T-helper 2 cell treated with Interferon-gamma antibody and Interleukin-4, amounts not matched to agents 100 ng/mL and 5 ng/mL, for 36 hours (primary cell): ENCODE data around the gene MYO3B. TPM values are rescaled to one million over a fixed set of nuclear protein-coding genes. Genes with fewer than 3 reads are reported as not detected.
"Not testable (repeated sequence)": the region's sequence is repeated elsewhere in the genome, so short reads cannot be mapped to it uniquely, and the experiment has no call there.

Experiments used
- intact Hi-C: fragments of 100-400 bp; cut with micrococcal nuclease; formaldehyde crosslinking; loops from one replicate; pipeline ENCODE4 v1.15.1; 2023
- total RNA-seq: library from RNA; stranded (reverse); gene quantifications from 2 replicates; pipeline ENCODE4 v1.2.3, GENCODE V29; 2022

The MYO3B gene
- total RNA-seq, 1 donor from 2014 or later: 1.2 TPM

DNA sequence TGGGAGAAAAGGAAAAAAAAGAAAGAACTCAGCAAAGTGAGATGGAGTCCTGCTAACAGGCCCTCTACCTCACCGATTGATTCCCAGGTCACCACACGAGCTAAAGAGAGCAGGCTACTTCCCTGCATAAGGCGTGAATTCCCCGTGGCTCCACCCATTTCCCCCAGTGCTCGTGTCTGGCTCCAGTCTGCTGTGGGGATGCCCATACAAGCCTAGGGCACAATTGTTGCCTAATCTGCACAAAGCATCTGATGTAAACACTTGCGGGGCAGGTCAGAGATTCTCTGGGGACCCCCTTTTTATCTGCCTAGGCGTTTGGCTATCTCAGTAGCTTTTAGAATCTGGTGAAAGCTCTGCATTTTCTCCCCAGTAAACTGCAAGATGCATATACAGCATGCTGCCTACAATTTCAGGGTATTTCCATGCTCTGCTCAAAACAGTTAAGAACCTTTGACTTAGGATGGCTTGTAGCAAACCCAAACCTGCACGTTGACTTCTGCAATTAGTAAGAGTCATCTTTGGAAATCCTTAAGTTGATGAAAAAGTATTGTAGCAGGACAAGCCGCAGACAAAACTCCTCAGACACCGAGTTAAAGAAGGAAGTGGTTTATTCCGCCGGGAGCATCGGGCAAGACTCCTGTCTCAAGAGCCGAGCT is 34.8 kb downstream of the MYO3B start:
- intact Hi-C loops: no loop called here

DNA sequence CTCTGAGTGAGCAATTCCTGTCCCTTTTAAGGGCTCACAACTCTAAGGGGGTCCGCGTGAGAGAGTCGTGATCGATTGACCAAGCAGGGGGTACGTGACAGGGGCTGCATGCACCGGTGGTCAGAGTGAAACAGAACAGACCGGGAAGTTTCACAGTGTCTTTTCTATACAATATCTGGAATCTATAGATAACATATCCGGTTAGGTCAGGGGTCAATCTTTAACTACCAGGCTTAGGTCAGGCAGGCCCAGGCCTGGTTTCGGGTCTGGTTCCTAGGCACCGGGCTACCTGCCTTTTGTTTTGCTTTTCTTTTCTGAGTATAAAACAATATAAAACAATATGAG is 35.3 kb downstream of the MYO3B start:
- intact Hi-C loops: not testable (repeated sequence)

DNA sequence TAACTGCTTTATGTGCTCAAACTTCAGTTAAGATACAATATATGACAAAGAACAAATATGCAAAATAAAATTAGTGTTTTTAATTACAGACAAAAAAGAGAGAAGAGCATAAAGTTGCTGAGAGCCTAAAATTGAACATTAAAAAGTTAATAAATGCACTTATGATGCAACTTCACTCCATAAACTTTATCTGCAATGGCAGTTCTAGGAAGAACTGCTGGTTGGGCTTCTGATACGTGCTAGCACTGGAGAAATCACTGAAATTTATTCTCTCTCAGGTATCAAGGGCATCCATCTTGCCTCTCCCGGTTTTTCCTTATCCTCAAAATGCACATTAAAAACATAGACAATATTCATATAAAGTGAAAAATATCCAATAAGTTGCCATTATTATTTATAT is 35.7 kb downstream of the MYO3B start:
- intact Hi-C loops: no loop called here

DNA sequence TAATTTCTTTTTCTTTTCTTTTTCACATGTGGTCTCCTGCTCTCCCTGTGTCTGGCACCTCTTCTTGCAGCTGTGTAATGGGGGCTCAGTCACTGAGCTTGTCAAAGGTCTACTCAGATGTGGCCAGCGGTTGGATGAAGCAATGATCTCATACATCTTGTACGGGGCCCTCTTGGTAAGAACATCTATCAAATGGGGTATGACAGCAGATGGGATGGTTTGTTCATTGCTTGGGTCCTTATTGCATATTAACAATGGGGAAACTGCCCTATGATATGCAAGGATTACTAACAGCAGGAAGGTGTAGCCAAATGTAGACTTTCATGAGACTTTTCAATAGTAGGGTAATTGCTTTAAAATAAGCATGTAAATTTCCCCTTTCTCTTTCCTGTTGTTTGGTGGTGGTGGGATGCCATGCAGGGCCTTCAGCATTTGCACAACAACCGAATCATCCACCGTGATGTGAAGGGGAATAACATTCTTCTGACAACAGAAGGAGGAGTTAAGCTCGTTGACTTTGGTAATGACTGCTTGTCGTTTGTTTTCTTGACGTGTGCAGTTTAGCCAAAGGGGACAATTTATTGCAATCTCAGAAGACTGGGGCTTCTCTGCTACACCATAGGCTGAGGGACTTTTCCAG is 36.5 kb downstream of the MYO3B start:
- intact Hi-C loops: no loop called here

DNA sequence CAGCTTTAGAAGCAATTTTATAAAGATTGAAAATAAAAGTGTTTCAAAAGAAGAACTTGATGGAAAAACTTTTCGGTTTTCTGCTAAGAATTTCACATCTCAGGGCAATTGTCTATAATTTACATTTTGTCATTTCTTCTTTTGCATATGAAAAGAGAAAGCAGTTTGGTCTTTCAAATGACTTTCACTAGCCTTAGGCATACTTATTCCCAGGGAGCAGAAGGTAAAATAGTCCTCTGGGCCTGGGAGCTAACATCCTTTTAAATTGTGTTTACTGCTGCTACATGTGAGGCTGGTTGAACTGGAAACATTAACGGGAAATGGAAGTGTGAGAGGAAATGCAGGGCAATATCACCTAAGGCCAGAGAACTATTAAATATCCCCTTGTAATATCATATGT is 37.1 kb downstream of the MYO3B start:
- intact Hi-C loops: no loop called here

DNA sequence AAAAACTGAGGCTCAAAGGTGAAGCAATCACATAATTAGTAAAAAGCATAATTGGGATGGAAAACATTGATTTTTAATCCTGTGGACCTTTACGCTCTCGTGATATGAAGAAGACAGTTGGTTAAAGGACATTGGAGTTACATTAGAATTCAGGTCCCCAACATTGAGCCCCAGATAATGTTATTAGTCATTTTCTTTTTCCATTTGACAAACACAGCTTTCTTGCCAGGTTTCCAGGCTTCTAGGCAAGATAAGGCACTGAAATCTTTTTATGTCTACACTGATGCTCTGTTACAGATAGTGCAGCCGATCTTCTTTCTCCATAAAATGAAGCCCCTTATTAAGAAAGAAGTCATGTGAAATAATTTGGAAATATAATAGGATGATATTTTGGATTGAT is 38.5 kb downstream of the MYO3B start:
- intact Hi-C loops: no loop called here

DNA sequence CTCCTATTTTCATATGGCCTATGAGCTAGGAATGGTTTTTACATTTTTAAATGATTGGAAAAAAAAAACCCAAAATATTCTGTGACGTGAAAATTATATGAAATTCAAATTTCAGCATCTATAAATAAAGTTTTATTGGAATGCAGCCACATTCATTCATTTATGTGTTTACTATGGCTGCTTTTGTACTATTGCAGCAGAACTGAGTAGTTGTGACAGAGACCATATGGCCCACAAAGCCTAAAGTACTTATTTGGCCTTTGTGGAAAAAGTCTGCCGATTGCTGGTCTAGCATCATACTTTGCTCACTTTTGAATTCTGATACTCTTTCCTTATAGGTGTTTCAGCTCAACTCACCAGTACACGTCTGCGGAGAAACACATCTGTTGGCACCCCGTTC is 39.0 kb downstream of the MYO3B start:
- intact Hi-C loops: no loop called here

DNA sequence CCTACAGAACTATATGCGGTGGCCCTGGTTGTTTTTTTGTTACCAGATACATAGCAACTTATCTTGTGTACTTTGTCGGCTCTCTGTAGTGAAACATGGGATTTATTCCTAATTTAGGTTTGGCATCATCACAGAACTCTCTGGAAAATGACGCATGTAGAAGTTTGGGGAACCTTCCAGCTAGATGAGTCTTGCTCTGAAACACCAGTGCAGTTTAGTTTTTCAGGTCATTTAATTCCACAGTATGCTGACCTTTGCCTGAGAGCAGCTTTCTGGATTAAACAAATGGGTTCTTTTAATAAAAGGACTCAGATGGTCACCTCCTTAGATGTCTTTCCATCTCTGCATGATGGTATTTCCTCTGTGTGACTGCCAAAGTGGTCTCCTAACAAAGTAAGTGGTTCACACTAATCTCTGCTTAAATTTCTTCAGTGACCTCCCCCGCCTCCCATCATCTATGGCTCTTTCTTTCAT is 39.9 kb downstream of the MYO3B start:
- intact Hi-C loops: no loop called here

DNA sequence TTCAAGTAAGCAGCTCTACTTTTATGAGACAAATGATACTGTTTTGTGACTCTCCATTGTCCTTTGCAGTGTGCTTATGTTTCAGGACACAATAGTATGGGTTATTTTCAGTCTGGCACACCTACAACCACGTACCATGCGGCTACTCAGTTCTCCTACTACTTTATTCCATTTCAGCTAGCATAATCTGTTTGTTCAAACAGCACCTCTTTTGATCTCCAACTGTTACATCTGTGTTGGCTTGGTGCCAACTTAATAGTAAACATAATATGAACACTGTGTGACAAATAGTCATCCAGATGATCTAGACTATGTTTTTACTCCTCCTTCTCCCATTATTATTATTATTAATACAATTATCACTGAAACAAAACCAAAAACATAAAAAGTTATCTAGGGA is 40.5 kb downstream of the MYO3B start:
- intact Hi-C loops: no loop called here

DNA sequence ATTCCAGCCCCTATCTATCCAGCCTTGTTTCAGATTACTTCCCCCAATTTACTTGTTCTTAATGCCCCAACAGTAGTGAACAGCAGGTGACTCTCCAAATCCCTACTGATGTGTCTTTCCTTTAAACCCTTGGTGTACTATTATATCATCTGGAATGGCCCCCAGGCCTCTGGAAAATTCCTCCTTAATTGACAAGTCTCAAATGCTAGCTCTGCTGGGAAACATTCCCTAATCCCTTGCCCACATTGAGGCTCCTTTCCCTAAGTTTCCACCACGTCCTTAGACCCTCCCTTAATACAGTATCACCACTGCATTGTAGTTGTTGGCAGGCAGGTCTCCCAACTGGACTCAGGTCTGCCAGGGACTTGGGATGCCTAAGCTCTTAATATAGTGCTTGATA is 41.0 kb downstream of the MYO3B start:
- intact Hi-C loops: no loop called here

DNA sequence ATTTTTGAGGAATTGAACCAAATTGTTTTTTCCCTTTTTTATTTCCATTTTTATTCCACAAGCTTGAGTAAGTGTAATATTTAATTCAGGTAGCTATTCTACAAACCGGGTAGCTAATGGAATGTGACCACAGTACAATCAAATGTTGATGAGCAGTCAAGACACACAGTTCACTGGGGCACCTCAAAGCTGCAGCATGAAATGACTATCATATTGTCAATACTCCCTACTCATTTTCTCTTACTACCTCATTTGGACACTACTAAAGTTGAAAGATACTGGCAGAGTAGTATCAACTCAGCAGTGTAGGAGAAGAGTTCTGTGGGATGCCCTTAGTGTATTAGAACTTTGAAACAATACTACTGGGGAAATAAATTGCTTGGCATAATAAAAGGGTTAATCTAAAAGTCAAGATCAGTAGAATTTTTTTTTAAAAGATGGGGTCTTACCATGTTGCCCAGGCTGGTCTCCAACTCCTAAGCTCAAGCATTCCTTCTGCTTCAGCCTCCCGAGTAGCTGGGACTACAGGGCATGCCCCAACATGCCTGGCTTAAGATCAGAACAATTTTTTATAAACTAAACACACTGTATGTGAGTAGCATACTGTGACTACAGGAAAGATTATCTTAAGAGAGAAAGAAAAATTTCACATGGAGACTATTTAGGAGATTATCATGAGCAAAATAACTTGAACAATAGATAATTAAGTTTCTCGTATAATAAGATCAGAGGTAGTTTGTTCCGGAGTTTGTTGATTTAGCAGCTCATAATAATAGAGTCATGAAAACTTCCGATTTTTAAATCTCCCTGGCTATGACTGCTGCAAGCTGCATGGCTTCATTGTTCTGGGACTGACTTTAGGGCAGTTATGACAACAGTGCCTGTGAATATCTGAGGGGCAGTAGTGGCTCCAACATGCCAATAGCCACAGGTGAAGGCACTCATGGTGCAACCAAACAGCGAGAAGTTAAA is 43.7 kb downstream of the MYO3B start:
- intact Hi-C loops: no loop called here

DNA sequence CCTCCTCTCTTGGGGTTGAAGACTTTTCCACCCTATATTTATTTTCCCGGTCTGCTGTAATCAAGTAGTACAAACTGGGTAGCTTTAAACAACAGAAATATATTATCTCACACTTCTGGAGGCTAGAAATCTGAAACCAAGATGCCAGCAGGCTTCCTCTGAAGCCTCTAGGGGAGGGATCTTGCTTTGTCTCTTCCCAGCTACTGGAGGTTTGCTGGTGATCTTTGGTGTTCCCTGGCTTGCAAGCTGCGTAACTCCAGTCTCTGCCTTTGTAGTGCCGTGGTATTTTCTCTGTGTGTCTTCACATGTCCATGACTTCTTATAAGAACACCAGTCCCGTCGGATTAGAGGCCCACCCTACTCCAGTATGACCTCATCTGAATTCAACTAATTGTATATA is 44.4 kb downstream of the MYO3B start:
- intact Hi-C loops: no loop called here

DNA sequence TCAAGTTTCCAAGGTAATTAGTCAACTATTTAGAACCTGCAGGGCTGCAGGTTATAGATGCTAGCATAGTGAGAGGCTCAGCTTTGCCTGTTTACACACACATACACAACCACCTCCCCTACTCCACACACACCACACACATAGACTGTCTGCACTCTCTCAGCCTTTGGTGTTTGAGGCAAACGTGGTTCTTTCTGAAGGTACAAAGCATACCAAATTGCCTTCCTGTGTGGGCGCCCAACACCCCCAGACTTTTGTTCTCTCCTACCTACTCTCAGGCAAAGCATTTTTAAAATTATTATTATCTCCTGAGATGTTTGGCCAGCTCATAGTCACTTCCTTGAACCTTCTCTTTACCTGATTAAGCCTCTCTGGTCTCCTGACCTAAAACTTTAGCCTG is 44.9 kb downstream of the MYO3B start:
- intact Hi-C loops: no loop called here

DNA sequence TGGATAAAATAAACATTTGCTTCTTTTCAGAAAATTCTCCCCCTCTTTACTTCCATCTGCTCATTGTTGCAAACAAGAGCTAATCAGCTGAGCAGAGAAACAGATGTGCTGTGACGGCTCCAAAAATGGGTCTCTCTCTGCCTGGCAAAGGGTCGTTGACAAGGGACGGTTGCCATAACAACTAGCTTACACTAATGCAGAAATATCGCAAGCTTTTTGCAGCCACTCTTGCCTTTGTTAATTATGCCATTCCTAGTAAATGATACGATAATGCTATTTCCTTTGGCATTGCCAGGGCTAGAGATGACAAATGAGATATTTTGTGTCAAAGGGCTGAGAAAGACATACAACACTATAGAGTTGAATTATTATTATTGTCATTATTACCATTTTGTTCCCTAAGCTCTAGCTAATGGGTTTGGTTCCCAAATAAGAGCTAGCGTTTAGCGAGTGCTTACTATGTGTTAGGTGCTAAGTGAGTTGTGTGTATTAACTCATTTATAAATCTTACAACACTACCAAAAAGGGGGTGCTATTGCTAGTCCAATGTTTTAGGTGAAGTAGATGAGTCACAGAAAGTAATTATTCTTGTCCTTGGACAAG is 46.8 kb downstream of the MYO3B start:
- intact Hi-C loops: no loop called here

DNA sequence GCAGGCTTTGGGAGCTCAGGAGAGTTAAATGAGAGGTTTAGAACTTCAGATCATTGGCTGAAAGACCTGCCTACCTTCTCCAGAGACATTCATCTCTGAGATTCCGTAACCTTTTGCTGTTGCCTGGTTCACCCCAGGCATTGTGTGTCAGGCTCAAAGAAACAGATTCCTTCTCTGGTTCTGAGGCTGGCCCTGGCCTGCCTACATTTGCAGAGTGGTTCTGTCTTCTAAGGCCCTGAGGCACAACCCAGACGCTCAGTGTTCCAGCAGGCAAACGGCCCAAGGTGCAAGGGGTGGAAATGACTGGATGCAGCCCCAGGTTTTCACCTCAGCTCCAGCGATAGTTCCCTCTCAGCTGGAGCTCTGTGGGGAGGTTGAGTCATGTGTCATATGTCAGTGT is 48.3 kb downstream of the MYO3B start:
- intact Hi-C loops: no loop called here

DNA sequence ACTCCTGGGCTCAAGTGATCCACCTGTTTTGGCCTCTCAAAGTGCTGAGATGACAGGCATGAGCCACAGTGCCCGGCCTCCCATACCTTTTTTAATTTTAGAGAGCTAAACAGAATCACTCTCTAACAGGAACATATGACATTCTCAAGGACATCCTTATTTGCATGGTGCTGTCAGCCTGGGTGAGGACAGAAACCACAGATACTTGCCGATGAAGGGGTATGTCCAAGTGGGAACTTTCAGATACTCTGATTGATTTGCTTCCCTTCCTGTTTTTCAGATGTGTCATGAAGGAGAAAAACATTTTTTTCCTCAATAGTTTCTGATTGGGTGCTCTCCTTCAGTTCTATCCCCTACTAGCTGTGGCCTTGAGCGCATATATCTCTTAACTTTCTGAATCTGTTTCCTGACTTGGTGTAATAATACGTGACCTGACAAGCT is 49.6 kb downstream of the MYO3B start:
- intact Hi-C loops: no loop called here

DNA sequence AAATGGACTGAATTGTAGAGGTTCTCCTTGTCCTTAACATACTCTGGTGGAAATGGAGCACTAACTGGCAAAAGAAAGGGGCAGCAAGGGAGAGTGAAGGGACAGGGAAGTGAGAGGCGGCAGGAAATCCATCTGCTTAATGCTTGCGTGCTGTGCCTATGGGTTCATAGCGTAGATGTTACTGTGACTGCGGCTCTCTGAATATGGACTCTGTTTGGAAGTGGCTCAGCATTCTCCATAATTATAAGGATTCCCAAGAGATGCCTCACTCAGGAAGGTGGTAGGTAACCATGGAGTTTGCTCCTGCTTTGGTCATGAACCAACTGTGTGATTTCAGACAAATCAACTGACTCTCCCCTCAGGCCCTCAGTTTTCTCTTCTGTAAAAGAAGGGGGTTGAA is 50.0 kb downstream of the MYO3B start:
- intact Hi-C loops: no loop called here

DNA sequence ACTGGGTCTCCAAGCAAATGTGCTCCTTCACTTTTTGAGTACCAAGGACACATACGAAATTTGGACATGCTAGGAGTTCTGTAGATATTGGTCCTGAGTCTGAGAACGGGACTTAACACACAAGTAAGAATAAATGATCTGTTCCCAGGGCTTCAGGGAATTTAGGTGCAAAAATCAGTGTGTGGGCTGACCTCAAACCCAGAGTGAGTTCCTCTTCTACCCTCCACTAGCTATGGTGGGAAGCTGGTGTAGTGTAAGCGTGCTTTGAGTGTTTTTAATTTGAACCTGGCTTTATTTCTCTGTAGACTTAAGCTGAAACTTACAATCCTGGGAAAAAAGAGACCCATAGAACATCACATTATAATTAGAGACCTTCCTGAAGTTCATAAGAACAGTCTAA is 50.5 kb downstream of the MYO3B start:
- intact Hi-C loops: no loop called here

DNA sequence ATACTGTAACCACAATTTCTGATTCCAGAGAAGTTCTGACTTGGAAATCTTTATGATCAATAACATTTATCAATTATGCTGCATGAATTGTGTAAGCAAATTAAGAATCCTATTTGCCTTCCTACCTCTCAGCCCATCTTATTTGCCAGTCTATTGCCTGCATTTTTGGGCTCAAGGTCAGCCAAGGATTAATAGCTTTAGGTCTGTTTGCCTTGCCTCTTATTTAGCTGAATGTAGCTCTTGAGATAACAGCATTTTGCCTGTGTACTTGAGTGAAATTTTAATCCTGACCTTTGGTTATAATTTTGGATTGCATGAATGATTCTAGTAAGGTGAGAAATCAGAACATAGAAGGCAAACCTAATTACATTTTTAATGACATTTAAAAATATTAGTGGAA is 51.2 kb downstream of the MYO3B start:
- intact Hi-C loops: no loop called here

DNA sequence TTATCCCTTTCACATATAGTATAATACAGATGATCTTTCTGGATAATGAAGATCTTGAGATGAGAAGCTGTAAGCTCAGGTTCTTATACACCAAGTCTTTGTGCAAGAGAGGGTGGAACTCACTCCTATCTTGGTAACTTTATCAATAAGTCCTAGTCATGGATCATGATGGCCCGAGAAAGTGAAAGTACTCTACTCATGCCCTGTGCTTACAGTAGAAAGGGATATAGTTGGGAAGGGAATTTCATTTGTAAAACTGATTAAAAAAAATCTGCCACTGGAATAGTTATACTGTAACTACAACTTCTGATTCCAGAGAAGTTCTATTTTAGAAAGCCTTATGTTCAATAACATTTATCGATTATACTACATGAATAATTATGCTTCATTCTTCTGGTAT is 51.8 kb downstream of the MYO3B start:
- intact Hi-C loops: loop anchor here (10.0 kb wide), 2 partner anchors 135 to 645 kb away; no protein-coding TSS in a partner anchor

DNA sequence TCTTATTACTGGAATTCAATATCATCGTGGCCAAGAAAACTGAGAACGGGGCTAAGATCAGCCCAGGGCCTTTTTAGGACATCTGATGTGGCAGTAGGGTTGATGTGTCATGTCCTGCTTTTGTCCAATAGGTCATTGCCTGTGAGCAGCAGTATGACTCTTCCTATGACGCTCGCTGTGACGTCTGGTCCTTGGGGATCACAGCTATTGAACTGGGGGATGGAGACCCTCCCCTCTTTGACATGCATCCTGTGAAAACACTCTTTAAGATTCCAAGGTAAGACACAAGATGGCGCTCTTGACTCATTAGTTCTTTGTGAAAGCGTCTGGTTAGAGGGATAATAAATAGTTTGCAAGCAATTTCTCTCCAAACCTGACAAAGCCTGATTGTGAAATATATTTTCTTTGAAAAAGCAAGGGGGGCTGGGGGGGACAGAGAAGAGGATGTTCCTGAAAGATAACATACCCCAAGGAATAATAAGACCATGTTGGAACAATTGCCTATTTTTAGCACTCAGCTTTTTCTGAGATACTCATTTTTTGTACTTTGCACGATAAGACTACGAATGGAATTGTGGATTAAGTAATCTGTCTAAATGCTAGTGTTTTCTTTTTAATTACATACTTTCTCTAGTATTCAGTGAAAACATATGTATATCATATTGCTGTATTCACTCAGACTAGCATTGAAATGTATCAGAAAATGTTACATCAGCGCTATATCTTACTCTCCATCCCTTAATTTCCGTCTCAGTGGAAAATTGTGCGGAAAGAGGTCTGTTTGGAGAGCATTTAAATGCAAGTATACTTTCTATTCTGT is 58.1 kb downstream of the MYO3B start:
- intact Hi-C loops: loop anchor here (10.0 kb wide), 2 partner anchors 129 to 639 kb away; no protein-coding TSS in a partner anchor
